Fibroblast of pulmonary artery (primary cell): ENCODE measurements around the gene SARS2.

Experiments
- DNase-seq: peaks from one replicate; pipeline ENCODE4 v3.0.0-alpha.2; 2010; ENCODE audit warnings: low read depth
- H3K4me3 ChIP-seq: replicated peaks from 2 replicates; pipeline ENCODE4 v1.5.1; 2011; ENCODE audit warnings: low read depth, mild to moderate bottlenecking, control low read depth, low read length, moderate library complexity
- TF ChIP-seq, protein P1 (sequence below): IDR thresholded peaks from 2 replicates; pipeline ENCODE4 v1.5.1; 2011; ENCODE audit warnings: mild to moderate bottlenecking, control low read depth, low read length, inconsistent platforms; ENCODE audit errors: missing control alignments

Gene SARS2

DNA sequence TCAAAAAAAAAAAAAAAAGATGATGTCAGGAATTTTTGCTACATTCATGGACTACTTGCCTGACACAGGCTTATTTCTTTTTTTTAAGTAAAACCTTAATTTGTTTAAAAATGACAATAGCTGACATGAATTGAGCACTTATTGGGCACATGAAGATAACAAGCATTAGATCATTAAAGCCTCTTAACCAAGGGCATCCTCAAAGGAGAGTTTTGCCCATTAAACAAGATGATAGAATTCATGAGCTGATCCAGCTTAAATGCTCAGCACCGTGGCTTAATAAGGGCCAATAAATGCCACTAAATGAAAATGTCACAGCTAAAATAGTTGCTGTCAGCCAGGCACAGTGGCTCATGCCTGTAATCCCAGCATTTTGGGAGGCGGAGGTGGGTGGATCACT is 25.7 kb upstream of the SARS2 start:
- DNase-seq: no peak
- no peak overlapping the region for H3K4me3 ChIP-seq
- TF ChIP-seq, protein P1, sequence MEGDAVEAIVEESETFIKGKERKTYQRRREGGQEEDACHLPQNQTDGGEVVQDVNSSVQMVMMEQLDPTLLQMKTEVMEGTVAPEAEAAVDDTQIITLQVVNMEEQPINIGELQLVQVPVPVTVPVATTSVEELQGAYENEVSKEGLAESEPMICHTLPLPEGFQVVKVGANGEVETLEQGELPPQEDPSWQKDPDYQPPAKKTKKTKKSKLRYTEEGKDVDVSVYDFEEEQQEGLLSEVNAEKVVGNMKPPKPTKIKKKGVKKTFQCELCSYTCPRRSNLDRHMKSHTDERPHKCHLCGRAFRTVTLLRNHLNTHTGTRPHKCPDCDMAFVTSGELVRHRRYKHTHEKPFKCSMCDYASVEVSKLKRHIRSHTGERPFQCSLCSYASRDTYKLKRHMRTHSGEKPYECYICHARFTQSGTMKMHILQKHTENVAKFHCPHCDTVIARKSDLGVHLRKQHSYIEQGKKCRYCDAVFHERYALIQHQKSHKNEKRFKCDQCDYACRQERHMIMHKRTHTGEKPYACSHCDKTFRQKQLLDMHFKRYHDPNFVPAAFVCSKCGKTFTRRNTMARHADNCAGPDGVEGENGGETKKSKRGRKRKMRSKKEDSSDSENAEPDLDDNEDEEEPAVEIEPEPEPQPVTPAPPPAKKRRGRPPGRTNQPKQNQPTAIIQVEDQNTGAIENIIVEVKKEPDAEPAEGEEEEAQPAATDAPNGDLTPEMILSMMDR: no peak

DNA sequence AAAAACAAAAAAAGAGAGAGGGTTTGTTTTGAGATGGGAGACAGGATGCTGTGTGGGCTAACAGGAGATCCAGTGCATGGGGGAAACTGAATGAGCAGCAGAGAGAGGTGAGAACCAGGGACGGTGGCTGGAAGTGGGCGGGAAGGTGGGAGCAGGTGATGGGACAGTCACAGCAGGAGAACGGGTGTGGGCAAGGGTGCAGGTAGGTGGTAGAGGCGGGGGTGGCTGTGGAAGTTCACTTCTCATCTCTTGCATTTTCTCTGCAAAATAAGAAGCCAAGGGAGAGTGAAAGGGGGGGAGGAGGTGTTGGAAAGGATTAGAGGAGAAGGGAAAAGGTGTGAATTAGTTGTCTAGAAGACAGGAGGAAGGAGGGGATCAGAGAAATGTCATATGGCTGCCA is 23.1 kb upstream of the SARS2 start:
- TF ChIP-seq, protein P1: no peak
- DNase-seq: no peak
- no peak overlapping the region for H3K4me3 ChIP-seq

DNA sequence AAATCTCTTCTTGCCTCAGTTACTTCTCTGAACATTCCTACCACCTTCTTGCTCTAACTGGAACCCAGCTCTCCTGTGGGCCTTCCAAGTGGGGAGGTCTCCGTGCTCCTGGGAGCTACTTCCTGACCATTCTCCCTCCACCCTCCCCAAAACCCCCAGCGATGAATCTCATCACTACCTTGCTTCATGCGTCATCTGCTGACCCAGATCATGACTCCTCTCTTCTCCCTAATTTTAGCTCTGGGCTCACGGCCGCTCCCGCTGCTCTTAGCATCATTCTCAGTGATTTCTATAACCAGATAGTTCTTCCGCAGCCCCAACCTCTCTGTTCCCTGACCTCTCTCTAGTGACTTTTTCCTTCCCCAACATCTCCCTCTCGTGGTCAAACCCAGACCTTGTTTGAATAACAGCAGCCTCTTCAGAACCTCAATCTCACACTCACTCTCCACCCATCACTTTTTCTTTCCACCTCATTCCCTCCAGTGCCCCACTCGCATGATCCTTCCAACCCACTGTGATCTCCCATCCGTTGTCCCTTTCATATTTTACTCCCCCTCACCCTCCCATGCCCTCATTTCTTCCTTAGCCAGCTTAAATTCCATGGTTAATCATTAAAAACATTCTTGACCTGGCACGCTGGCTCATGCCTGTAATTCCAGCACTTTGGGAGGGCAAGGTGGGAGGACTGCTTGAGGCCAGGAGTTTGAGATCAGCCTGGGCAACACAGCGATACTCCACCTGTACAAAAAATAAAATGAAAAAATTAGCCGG is 22.0 kb upstream of the SARS2 start:
- peak; percentile 16 for DNase-seq
- no peak overlapping the region for H3K4me3 ChIP-seq

GRCh38 chr19:38951187-38951586 is 20.6 kb upstream of the SARS2 start:
- no peak for DNase-seq
- TF ChIP-seq, protein P1: no peak
- H3K4me3 ChIP-seq: no peak overlapping the region

More for the DNA sequence above, 22.0 kb upstream of the SARS2 start:
- TF ChIP-seq, protein P1: no peak

GRCh38 chr19:38949580-38950367 is 19.2 kb upstream of the SARS2 start:
- DNase-seq: peak; percentile 79

DNA sequence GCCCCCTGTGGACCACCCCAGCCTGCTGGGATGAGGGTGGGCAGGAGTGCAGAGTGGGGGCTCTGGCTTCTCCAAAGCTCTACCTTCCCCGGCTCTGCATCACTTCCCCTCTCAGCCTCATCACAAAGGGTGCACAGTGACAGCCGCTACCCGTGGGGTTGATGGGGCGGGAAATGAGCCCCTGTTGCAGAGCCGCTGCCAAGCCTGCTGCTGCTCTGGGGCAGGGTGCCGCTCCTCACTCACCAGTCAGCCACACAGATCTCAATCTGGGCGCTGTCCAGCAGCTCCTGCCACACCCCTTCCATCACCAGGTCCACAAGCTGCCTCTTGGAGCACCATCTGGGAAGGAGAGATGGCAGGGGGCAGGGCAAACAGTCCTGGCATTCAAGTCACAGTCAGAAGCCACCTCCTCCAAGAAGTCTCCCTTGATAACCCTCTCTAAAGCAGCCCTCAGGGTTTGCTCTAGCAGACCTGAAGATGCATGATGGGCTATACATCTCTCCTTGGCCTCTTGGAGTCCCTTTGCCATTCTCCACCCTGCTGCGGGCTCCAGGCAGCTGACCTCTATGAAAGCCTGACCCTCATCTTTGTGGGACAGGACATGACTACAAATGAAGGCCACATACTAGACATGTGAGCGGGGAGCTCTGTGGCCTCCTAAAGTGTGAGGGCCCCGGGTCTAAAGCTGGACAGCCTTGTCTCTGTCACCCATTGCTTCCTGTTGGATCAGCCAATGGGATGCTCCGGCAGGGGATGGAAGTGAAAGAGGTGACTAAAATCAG is 15.9 kb upstream of the SARS2 start:
- TF ChIP-seq, protein P1: no peak
- H3K4me3 ChIP-seq: no peak overlapping the region

More at GRCh38 chr19:38949580-38950367, 19.2 kb upstream of the SARS2 start:
- H3K4me3 ChIP-seq: peak overlapping the region; percentile 34
- TF ChIP-seq, protein P1: no peak

More for the DNA sequence above, 15.9 kb upstream of the SARS2 start:
- DNase-seq: no peak
